Activated T-helper 17 cell treated with anti-CD3 and anti-CD28 coated beads, Interleukin-2, amount 50 U/mL, for 72 hours (primary cell): ENCODE data around the gene DUSP5. TPM values are rescaled to one million over a fixed set of nuclear protein-coding genes. Genes with fewer than 3 reads are reported as not detected.

Experiments used
- ATAC-seq: fragments of 150-1000 bp; cut with Tn5 transposase; replicated peaks from 2 replicates; pipeline ENCODE4 v1.10.0; 2021; ENCODE audit warnings: mild to moderate bottlenecking, moderate library complexity
- H3K27ac Mint-ChIP-seq: one replicate; pipeline ENCODE4 v1.8.0; 2022; ENCODE audit warnings: mixed read lengths
- H3K27me3 Mint-ChIP-seq: one replicate; pipeline ENCODE4 v1.8.0; 2022; ENCODE audit warnings: mixed read lengths
- H3K36me3 Mint-ChIP-seq: one replicate; pipeline ENCODE4 v1.8.0; 2022; ENCODE audit warnings: low read depth, mild to moderate bottlenecking, mixed read lengths
- H3K4me1 Mint-ChIP-seq: one replicate; pipeline ENCODE4 v1.8.0; 2022; ENCODE audit warnings: mixed read lengths
- H3K4me3 Mint-ChIP-seq: one replicate; pipeline ENCODE4 v1.8.0; 2022; ENCODE audit warnings: mild to moderate bottlenecking, mixed read lengths
- H3K9me3 Mint-ChIP-seq: one replicate; pipeline ENCODE4 v1.8.0; 2022; ENCODE audit warnings: mixed read lengths
- total RNA-seq, 2 donors: library from RNA; stranded (reverse); gene quantifications; one replicate each; pipeline ENCODE4 v1.2.3, GENCODE V29; 2022

The DUSP5 gene
- total RNA-seq, 2 donors from 2014 or later, result 43.2 to 107 TPM

DNA sequence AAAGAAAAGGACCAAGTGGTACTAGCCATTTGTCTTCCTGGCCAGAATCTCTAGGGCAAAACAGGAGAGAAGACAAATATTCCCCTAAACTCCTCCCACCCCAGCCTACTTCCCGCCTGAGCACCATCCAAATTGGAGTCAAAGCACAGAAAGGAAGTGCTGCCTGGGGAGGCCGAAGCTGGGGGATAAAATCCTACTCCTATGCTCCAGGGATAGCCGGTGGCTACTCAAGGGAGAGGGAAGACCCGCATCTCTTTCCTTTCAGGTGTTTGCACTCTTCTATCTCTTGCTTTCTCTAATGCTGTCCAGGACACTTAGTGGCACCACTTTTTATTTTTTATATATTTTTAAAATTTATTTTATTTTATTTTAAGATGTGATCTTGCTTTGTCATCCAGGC, 7.1 kb upstream of the DUSP5 start:
- no peak overlapping the region for H3K27ac Mint-ChIP-seq
- no peaks in the 10 kb centered on the region for H3K9me3 Mint-ChIP-seq
- peaks cover 15% of the 10 kb centered on the region for H3K36me3 Mint-ChIP-seq
- H3K27me3 Mint-ChIP-seq, result no peaks in the 10 kb centered on the region
- ATAC-seq, result no peak
- no peak overlapping the region for H3K4me3 Mint-ChIP-seq
- peaks cover 29% of the 10 kb centered on the region for H3K4me1 Mint-ChIP-seq

GRCh38 chr10:110491346-110491745, 6.4 kb upstream of the DUSP5 start:
- ATAC-seq, result no peak
- no peak overlapping the region for H3K4me3 Mint-ChIP-seq
- H3K27ac Mint-ChIP-seq, result no peak overlapping the region
- peaks cover 22% of the 10 kb centered on the region for H3K36me3 Mint-ChIP-seq
- no peaks in the 10 kb centered on the region for H3K27me3 Mint-ChIP-seq
- peaks cover 36% of the 10 kb centered on the region for H3K4me1 Mint-ChIP-seq
- H3K9me3 Mint-ChIP-seq, result no peaks in the 10 kb centered on the region

DNA sequence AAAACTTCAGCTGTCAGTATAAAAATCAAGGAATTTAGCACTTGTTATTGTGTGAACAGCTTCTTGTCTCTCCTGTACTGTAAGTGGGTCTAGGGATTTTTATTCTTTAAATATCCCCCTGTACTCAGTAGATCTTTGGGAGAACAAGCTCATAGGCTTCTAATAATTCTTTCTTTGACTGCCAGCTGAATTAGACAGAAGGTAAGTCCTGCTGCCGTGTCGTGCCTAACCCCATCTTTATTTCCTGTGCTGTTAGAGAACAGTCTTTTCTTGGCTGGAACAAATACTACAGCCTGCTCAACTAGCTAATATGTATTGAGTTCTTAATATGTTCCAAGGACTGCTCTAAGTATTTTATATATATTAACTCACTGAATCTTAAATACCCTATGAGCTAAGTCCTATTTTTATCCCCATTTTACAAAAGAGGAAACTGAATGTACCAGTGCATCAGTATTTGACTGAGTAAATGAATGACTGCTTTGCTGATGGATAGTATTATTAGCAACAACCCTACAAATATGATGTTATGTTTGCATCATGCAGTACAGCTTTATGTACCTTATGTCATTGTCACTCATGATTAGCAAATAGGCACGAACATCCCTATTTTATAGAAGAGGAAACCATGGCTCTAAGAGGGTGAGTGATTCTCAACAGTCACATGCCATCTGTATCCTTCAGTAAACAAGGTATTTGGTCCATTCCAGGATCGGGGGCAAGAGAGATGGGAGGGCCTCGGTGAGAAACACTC, 5.5 kb upstream of the DUSP5 start:
- no peaks in the 10 kb centered on the region for H3K27me3 Mint-ChIP-seq
- peaks cover 33% of the 10 kb centered on the region for H3K4me1 Mint-ChIP-seq
- H3K27ac Mint-ChIP-seq, result peak overlapping the region; percentile 35
- H3K36me3 Mint-ChIP-seq, result peaks cover 31% of the 10 kb centered on the region
- no peaks in the 10 kb centered on the region for H3K9me3 Mint-ChIP-seq
- no peak for ATAC-seq
- no peak overlapping the region for H3K4me3 Mint-ChIP-seq

- Mint-ChIP-seq H3K27me3 (no peaks in the 10 kb centered on the region), H3K27ac (peak overlapping the region; percentile 2), H3K4me1 (peaks cover 26% of the 10 kb centered on the region), H3K9me3 (no peaks in the 10 kb centered on the region), H3K4me3 (peak overlapping the region; percentile 24), H3K36me3 (peaks cover 36% of the 10 kb centered on the region)
- no peak for ATAC-seq
Observed at GRCh38 chr10:110493832-110494426, 3.8 kb upstream of the DUSP5 start.

DNA sequence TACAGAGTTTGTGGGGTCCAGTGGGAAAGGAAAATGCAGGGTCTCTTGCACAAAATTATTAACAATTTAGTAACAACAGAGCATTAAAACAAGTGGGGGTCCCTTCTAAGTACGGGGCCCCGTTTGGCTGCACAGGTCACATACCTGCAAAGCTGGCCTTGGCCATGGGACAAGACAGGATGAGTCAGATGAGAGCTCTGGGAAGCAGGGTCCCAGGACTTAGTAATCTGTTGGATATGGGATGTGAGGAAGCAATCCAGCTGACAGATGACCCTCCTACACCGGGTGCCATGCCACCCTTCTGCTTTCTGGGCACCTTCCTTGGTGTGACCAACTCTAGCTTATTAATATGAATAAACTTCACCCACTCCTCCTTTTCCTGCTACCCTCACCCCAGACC, 3.2 kb upstream of the DUSP5 start:
- Mint-ChIP-seq H3K27ac (peak overlapping the region; percentile 2), H3K9me3 (no peaks in the 10 kb centered on the region), H3K4me1 (peaks cover 24% of the 10 kb centered on the region), H3K4me3 (peak overlapping the region; percentile 24), H3K36me3 (peaks cover 42% of the 10 kb centered on the region), H3K27me3 (no peaks in the 10 kb centered on the region)
- ATAC-seq, result no peak

GRCh38 chr10:110495731-110496552, 1.8 kb upstream of the DUSP5 start:
- Mint-ChIP-seq H3K4me3 (peak overlapping the region; percentile 95), H3K27me3 (no peaks in the 10 kb centered on the region), H3K36me3 (peaks cover 56% of the 10 kb centered on the region), H3K4me1 (peaks cover 27% of the 10 kb centered on the region), H3K9me3 (no peaks in the 10 kb centered on the region), H3K27ac (peak overlapping the region; percentile 95)
- peak; percentile 54 for ATAC-seq

DNA sequence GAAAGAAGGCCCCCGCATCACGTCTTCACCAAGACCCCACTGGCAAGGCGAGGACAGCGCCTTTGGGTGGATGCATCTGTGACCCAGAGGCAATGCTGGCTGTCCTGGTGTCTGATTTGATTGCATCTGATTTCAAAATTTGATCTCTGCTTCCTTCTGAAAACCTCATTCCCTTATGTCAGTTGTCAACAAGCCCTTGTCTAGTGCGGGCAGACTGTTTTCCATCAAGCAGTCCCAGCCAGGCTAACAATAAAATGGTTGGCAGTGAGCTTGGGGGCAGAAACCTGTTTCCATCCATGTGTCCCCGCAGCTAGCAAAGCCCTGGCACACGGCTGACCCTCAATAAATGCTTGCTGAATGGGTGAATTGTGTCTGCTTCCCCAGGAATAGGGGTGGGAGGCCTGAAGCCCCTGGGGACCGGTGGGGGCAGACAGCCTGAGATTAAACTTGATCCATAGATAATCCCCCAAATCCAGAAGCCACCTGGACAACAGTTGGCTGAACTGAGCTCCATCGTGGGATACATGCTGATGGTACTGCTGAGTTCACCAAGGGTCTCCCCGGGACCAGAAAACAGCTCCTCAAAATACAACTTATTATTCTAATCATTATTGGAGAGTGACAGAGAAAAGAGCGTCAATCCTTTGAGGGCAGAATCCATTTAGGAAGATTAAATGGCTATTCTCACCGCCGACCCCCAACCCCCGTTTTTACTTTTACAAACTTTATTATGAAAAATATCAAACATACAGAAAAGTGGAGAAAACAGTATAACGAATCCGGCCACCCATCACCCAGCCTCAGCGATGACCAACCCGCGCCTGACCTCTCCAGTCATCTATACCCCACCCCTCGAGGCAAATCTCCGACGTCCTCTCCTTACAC, 912 bp upstream of the DUSP5 start:
- peaks cover 35% of the 10 kb centered on the region for H3K4me1 Mint-ChIP-seq
- peak overlapping the region; percentile 95 for H3K27ac Mint-ChIP-seq
- peaks cover 65% of the 10 kb centered on the region for H3K36me3 Mint-ChIP-seq
- H3K9me3 Mint-ChIP-seq, result no peaks in the 10 kb centered on the region
- ATAC-seq, result no peak
- H3K4me3 Mint-ChIP-seq, result peak overlapping the region; percentile 95
- no peaks in the 10 kb centered on the region for H3K27me3 Mint-ChIP-seq

DNA sequence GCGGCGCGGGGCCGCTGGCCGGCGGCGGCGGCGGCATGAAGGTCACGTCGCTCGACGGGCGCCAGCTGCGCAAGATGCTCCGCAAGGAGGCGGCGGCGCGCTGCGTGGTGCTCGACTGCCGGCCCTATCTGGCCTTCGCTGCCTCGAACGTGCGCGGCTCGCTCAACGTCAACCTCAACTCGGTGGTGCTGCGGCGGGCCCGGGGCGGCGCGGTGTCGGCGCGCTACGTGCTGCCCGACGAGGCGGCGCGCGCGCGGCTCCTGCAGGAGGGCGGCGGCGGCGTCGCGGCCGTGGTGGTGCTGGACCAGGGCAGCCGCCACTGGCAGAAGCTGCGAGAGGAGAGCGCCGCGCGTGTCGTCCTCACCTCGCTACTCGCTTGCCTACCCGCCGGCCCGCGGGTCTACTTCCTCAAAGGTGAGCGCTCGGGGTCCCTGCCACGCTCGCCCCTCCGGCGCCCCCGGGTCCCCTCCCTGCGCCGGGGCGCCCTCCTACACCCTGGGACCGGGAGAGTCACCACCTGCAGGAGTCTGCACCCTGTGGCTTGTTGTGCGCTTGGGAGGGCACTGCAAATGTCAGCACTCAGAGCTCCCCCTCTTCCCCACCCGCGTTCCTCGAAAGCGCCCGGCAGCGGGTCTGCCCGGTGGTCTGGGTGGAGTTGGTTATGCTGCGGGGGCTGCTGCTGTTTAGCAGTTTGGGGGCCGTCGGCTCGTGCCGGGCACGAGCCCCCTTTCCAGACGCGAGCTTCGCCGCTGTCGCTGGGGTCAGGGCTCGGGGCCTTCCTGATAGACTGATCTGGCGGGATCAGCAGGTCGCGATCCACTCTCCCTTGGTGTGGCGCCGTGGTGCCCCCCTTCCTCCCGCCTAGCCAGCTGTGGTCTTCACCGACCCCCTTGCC, 627 bp downstream of the DUSP5 start:
- Mint-ChIP-seq H3K36me3 (peaks cover 80% of the 10 kb centered on the region), H3K27ac (peak overlapping the region; percentile 96), H3K9me3 (no peaks in the 10 kb centered on the region), H3K27me3 (no peaks in the 10 kb centered on the region), H3K4me1 (peaks cover 44% of the 10 kb centered on the region), H3K4me3 (peak overlapping the region; percentile 97)
- peak; percentile 6 for ATAC-seq

- Mint-ChIP-seq H3K4me3 (peak overlapping the region; percentile 97), H3K9me3 (no peaks in the 10 kb centered on the region), H3K4me1 (peaks cover 47% of the 10 kb centered on the region), H3K36me3 (peaks cover 83% of the 10 kb centered on the region), H3K27me3 (no peaks in the 10 kb centered on the region), H3K27ac (peak overlapping the region; percentile 96)
- ATAC-seq, result peak; percentile 20
Observed at GRCh38 chr10:110498982-110499795, 1.5 kb downstream of the DUSP5 start.

GRCh38 chr10:110499796-110500514, 2.2 kb downstream of the DUSP5 start:
- peaks cover 53% of the 10 kb centered on the region for H3K4me1 Mint-ChIP-seq
- H3K9me3 Mint-ChIP-seq, result no peaks in the 10 kb centered on the region
- H3K27me3 Mint-ChIP-seq, result no peaks in the 10 kb centered on the region
- H3K27ac Mint-ChIP-seq, result peak overlapping the region; percentile 96
- no peak for ATAC-seq
- peak overlapping the region; percentile 97 for H3K4me3 Mint-ChIP-seq
- H3K36me3 Mint-ChIP-seq, result peaks cover 85% of the 10 kb centered on the region

DNA sequence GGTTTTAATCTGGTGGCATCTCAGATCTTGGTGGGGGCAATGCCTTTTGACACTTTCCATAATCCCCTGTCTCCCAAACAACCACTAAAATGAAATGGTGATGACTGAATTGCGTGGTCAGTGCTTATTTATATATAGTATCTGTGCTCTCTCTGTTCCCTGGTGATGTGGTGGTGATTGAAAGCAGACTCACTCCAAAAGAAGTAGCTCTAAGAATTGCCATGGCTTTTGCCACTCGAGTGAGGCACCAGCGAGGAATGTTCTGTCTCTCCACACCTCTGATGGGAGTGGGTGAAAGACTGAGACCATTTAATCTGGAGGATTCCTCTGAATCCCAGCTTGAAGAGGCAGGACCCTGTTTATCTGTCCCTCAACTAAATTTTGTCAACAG, 2.8 kb downstream of the DUSP5 start:
- Mint-ChIP-seq H3K4me1 (peaks cover 55% of the 10 kb centered on the region), H3K36me3 (peaks cover 89% of the 10 kb centered on the region), H3K27ac (peak overlapping the region; percentile 96), H3K4me3 (peak overlapping the region; percentile 97), H3K9me3 (no peaks in the 10 kb centered on the region), H3K27me3 (no peaks in the 10 kb centered on the region)
- no peak for ATAC-seq
